ACC112 (cell line): ENCODE data around the gene GNLY.

Experiments used
- H2AFZ ChIP-seq: fragments of 200-600 bp; sonication (generic); one replicate; pipeline ENCODE4 v1.6.0; 2017; ENCODE audit warnings: antibody characterized with exemption, low read length; ENCODE audit not compliant: unreplicated experiment
- H3K27ac ChIP-seq: fragments of 200-600 bp; sonication (generic); 2 replicates; pipeline ENCODE4 v1.5.1; 2014; ENCODE audit warnings: low read depth, mild to moderate bottlenecking, antibody characterized with exemption, low read length, moderate library complexity
- H3K27me3 ChIP-seq: fragments of 200-600 bp; sonication (generic); 2 replicates; pipeline ENCODE4 v1.6.1; 2014; ENCODE audit warnings: mild to moderate bottlenecking, antibody characterized with exemption, low read length, moderate library complexity, mixed read lengths; ENCODE audit not compliant: insufficient read depth
- H3K36me3 ChIP-seq: fragments of 200-600 bp; sonication (generic); 2 replicates; pipeline ENCODE4 v1.6.1; 2016; ENCODE audit warnings: mild to moderate bottlenecking, antibody characterized with exemption, low read length, moderate library complexity, mixed read lengths; ENCODE audit not compliant: insufficient read depth
- H3K4me1 ChIP-seq: fragments of 200-600 bp; sonication (generic); one replicate; pipeline ENCODE4 v1.6.1; 2016; ENCODE audit warnings: low read length, mixed read lengths; ENCODE audit not compliant: insufficient read depth, unreplicated experiment, control insufficient read depth
- H3K4me3 ChIP-seq: fragments of 200-600 bp; sonication (generic); 2 replicates; pipeline ENCODE4 v1.5.1; 2014; ENCODE audit warnings: mild to moderate bottlenecking, low read depth, low read length
- H3K79me2 ChIP-seq: fragments of 200-600 bp; sonication (generic); one replicate; pipeline ENCODE4 v1.6.0; 2016; ENCODE audit warnings: low read length; ENCODE audit not compliant: control insufficient read depth, unreplicated experiment, insufficient read depth

The GNLY gene

GRCh38 chr2:85718885-85719492 lies 24.8 kb downstream of the GNLY start:
- Histone ChIP-seq H3K27me3 (no peaks in the 10 kb centered on the region), H2AFZ (no peak overlapping the region), H3K79me2 (no peaks in the 10 kb centered on the region), H3K4me1 (peaks cover 2% of the 10 kb centered on the region), H3K4me3 (no peak overlapping the region), H3K36me3 (no peaks in the 10 kb centered on the region), H3K27ac (no peak overlapping the region)

- H3K79me2 ChIP-seq, result no peaks in the 10 kb centered on the region
Observed at GRCh38 chr2:85719609-85720240, 25.6 kb downstream of the GNLY start.

GRCh38 chr2:85720533-85720932 lies 26.4 kb downstream of the GNLY start:
- Histone ChIP-seq H2AFZ (no peak overlapping the region), H3K36me3 (no peaks in the 10 kb centered on the region), H3K79me2 (no peaks in the 10 kb centered on the region), H3K27ac (no peak overlapping the region), H3K27me3 (no peaks in the 10 kb centered on the region), H3K4me1 (peaks cover 7% of the 10 kb centered on the region), H3K4me3 (no peak overlapping the region)

More at GRCh38 chr2:85719609-85720240, 25.6 kb downstream of the GNLY start:
- Histone ChIP-seq H3K27me3 (no peaks in the 10 kb centered on the region), H2AFZ (no peak overlapping the region), H3K36me3 (no peaks in the 10 kb centered on the region), H3K4me1 (peaks cover 7% of the 10 kb centered on the region), H3K4me3 (no peak overlapping the region), H3K27ac (no peak overlapping the region)

- Histone ChIP-seq H3K79me2 (no peaks in the 10 kb centered on the region), H3K27me3 (no peaks in the 10 kb centered on the region), H3K4me3 (no peak overlapping the region), H3K27ac (no peak overlapping the region), H3K4me1 (peaks cover 7% of the 10 kb centered on the region), H2AFZ (no peak overlapping the region), H3K36me3 (no peaks in the 10 kb centered on the region)
Observed at GRCh38 chr2:85721641-85722040, 27.5 kb downstream of the GNLY start.

GRCh38 chr2:85722519-85722918 lies 28.4 kb downstream of the GNLY start:
- Histone ChIP-seq H3K79me2 (no peaks in the 10 kb centered on the region), H3K4me1 (peaks cover 7% of the 10 kb centered on the region), H3K4me3 (no peak overlapping the region), H3K36me3 (no peaks in the 10 kb centered on the region), H3K27ac (no peak overlapping the region), H3K27me3 (no peaks in the 10 kb centered on the region), H2AFZ (no peak overlapping the region)

- H3K79me2 ChIP-seq, result no peaks in the 10 kb centered on the region
- H3K4me3 ChIP-seq, result no peak overlapping the region
- H3K36me3 ChIP-seq, result no peaks in the 10 kb centered on the region
- no peak overlapping the region for H3K27ac ChIP-seq
- peaks cover 7% of the 10 kb centered on the region for H3K4me1 ChIP-seq
- no peak overlapping the region for H2AFZ ChIP-seq
- no peaks in the 10 kb centered on the region for H3K27me3 ChIP-seq
Observed at GRCh38 chr2:85723707-85724360, 29.7 kb downstream of the GNLY start.

GRCh38 chr2:85724731-85725181 lies 30.6 kb downstream of the GNLY start:
- no peaks in the 10 kb centered on the region for H3K36me3 ChIP-seq
- H3K79me2 ChIP-seq, result no peaks in the 10 kb centered on the region
- no peak overlapping the region for H2AFZ ChIP-seq
- no peaks in the 10 kb centered on the region for H3K27me3 ChIP-seq
- H3K27ac ChIP-seq, result no peak overlapping the region
- H3K4me3 ChIP-seq, result no peak overlapping the region
- H3K4me1 ChIP-seq, result peaks cover 7% of the 10 kb centered on the region

GRCh38 chr2:85725451-85725850 lies 31.3 kb downstream of the GNLY start:
- Histone ChIP-seq H3K79me2 (no peaks in the 10 kb centered on the region), H3K4me3 (no peak overlapping the region), H3K27me3 (no peaks in the 10 kb centered on the region), H2AFZ (no peak overlapping the region), H3K36me3 (no peaks in the 10 kb centered on the region), H3K27ac (no peak overlapping the region), H3K4me1 (peaks cover 7% of the 10 kb centered on the region)

GRCh38 chr2:85727798-85728197 lies 33.6 kb downstream of the GNLY start:
- Histone ChIP-seq H3K27me3 (no peaks in the 10 kb centered on the region), H3K4me1 (peaks cover 7% of the 10 kb centered on the region), H3K79me2 (no peaks in the 10 kb centered on the region), H3K36me3 (no peaks in the 10 kb centered on the region), H2AFZ (no peak overlapping the region), H3K4me3 (no peak overlapping the region), H3K27ac (no peak overlapping the region)

- Histone ChIP-seq H2AFZ (no peak overlapping the region), H3K79me2 (no peaks in the 10 kb centered on the region), H3K27me3 (no peaks in the 10 kb centered on the region), H3K27ac (no peak overlapping the region), H3K4me1 (peaks cover 7% of the 10 kb centered on the region), H3K4me3 (no peak overlapping the region), H3K36me3 (no peaks in the 10 kb centered on the region)
Observed at GRCh38 chr2:85728342-85728741, 34.2 kb downstream of the GNLY start.
